Activated CD4-positive, alpha-beta T cell treated with anti-CD3 and anti-CD28 coated beads, Interleukin-2, amount 50 U/mL, for 24 hours (primary cell): ENCODE data around the gene JCHAIN.

ENCODE experiments used
- DNase-seq, 2 donors: peaks; one replicate each; pipeline ENCODE4 v3.0.0-alpha.2; 2020; ENCODE audit warnings: low read depth in 1 of 2, low spot score in 1 of 2

The JCHAIN gene

GRCh38 chr4:70640192-70640591 lies 26.1 kb downstream of the JCHAIN start:
- no peak for DNase-seq

- DNase-seq, result no peak
Measured at GRCh38 chr4:70637239-70637913, 28.9 kb downstream of the JCHAIN start.

DNA sequence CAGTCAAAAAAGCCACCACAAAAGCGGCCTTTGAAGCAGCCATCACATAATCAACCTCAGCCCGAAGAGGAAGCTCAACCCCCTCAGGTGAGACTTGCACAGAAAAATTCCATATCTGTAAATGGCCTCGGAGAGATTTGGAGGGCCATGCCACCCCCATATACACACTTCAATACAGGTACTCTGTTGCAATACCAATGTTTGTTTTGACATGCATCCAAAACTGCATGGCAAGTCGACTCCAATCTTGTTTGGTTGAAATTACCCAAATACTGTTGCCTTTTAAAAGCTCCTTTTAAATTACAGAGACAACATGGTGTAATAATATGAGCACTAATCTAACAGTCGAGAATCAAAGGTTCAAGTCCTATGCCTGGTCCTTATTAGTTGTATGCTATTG lies 31.8 kb downstream of the JCHAIN start:
- no peak for DNase-seq

DNA sequence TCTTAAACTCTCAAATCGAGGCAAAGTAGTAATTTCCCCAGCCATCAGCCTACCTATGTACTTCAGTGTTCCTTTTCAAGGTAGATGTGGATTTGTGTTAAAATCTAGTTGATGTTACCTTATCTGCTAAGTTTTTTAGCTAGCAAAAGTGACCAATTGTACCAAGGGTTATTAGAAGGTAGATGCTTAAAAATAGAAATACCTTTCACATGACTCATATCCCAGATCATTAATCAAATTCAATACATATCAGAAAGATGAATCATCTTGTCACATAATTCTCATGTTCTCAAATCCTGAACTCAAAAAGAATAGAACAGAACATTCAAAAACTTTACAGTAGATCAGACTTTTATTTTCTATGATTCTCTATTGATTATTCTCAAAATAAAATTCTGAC lies 34.3 kb downstream of the JCHAIN start:
- DNase-seq, result no peak

GRCh38 chr4:70630162-70630561 lies 36.1 kb downstream of the JCHAIN start:
- DNase-seq, result no peak

- DNase-seq, result no peak
Measured at GRCh38 chr4:70629469-70630090, 36.7 kb downstream of the JCHAIN start.

GRCh38 chr4:70628444-70628843 lies 37.9 kb downstream of the JCHAIN start, which contains the start of gene ENAM:
ENAM (plus strand) TSS chr4:70628744; CDS start chr4:70629501, 757 bp downstream.
- DNase-seq, result no peak

DNA sequence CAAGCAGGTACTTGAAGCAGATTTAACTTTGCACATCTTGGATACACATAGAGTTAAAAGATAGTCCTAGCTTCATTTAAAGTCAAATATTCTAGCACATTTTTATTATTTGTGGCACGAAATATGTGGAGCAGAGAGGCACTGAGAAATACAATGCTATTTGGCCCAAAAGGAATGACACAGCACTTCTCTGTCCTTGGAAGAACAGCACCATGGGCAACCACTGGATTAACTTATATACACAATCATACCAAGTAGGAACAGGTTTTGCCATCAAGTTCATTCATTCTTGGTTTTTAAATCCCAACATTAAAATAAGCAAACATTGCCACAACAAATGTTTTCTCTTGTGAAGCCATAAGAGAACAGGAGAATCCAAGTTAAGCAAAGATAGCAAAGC lies 38.7 kb downstream of the JCHAIN start:
- no peak for DNase-seq

GRCh38 chr4:70624226-70624793 lies 42.0 kb downstream of the JCHAIN start:
- DNase-seq, result no peak

DNA sequence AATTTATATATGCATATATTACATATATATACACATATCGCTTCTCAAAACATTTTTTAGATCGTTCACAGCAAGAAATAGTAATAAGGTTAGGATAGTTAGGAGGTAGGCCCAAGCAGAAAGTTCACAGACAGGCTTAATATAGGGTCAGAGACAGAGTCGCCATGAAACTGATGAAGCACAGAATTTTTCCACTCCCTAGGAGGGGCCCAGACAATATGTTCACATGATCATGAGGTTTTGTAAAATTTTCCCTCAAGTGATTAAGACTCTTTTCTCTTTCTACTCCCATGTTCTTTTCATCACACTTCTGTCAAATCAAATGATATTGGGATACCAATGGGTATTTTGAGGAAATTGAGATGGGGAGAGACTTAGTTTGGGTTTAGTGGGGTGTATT lies 43.0 kb downstream of the JCHAIN start:
- no peak for DNase-seq

GRCh38 chr4:70619778-70620177 lies 46.5 kb downstream of the JCHAIN start:
- DNase-seq, result no peak

DNA sequence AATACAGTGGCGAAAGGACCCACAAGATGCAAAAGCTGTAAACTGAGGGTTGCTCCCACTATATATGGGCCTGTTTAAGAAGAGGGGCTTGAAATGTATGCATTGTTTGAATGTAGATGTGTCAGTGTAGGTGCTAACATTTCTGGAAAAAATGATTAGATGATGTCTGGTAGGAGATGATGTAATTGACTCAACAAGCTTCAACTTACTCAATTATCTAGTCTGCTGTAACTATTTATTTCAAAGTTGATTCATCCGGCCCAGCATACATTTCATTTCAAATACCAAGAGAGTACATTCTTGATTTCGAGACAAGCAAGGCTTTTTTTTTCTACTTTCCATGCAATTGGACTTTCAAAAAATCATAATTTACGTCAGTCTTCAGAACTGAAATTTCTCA lies 47.0 kb downstream of the JCHAIN start:
- no peak for DNase-seq

GRCh38 chr4:70614184-70614555 lies 52.1 kb downstream of the JCHAIN start:
- DNase-seq, result no peak

DNA sequence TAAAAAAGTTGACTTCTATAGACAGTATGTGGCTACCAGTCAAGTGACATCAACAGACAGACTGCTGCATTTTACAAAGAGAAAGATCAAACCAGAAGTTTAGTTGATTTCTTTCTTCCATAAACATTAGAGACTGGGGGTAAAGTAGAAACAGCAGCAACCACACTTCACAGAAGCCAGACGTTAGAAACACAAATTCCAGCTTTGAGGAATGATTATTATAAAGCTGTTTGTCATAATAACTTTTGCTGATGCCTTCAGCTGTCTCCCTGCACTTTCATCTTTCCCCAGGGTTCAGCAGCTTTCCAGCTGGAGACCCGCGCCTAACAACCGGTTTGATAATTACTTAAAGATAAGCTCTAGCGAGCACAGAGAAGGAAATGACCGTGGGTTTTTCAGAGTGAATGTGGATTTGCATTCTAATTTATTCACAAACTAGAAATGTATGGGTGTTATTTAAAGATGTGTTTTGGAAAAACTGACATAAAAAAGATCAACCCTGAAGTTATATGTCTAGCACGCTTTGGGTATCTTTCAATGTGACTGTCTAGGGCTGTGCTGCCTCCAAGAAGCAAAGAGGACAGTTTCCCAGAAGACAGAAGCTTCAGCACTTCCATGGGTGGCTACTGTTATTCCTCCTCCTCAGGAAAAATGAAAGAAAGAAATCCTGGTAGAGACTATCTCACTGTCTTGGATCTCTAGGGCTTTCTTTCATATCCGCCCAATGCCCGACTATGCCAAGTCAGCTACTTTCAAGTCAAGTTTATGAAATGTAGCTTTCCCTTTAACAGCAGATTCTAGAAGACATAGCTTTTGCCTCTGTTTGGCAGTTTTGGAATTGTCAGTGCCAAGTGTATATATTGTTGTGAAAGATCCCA lies 52.8 kb downstream of the JCHAIN start:
- no peak for DNase-seq

DNA sequence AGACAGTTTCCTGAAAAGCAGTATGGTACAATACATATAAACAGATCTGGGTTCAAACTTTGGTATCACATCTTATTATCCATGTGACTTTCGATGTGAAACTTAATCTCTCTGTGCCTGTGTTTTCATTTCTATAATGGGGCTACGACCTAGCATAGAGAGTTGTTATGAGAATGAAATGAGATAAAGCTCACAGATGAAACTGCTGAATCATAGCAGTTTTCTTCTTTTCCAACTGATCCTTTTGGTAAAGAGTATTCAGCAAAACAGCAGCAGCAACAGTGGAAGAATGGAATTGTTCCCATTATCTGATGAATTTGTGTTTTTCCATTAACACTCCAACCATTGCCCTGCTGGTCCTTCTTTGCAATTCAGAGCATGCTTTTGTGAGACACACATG lies 58.0 kb downstream of the JCHAIN start:
- no peak for DNase-seq

DNA sequence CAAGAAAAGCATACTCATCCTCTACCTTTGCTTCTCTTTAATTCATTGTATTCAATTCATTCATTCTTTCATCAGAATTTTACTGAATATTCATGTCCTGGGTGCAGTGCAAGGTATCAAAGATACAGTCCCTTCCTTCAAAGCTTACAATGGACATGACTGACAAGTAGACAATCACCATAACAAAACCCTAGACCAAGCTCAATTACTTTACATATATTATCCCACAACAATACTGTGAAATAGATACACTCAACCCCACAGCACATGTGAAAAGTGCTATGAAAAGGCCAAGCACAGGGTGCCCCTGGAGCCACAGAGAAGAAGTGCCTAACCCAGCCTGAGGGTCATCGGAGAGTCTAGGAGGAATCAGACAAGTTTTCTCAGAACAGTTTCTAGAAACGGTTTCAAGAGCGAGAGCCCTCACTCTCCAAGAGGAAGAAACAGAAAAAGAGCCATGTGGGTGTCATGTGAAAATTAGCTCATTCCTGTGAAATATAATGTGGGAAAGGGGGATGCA lies 58.9 kb downstream of the JCHAIN start:
- DNase-seq, result no peak

DNA sequence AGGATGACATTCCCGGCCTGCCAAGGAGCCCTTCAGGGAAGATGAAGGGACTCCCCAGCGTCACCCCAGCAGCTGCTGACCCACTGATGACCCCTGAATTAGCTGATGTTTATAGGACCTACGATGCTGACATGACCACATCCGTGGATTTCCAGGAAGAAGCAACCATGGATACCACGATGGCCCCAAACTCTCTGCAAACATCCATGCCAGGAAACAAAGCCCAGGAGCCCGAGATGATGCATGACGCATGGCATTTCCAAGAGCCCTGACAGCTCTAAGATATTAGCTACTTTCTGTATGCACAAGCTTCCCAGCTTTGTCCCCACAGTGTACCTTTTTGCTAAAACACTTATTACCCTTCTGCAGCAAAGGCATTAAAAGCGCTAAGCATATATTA lies 59.8 kb downstream of the JCHAIN start:
- no peak for DNase-seq
